ENCODE measurements around the gene INPP5F. TPM values are rescaled to one million over a fixed set of nuclear protein-coding genes. Genes with fewer than 3 reads are reported as not detected.

Gene INPP5F
- total and polyA plus RNA-seq, 2 experiments from 2014 or later, result 41.4 to 86.0 TPM

DNA sequence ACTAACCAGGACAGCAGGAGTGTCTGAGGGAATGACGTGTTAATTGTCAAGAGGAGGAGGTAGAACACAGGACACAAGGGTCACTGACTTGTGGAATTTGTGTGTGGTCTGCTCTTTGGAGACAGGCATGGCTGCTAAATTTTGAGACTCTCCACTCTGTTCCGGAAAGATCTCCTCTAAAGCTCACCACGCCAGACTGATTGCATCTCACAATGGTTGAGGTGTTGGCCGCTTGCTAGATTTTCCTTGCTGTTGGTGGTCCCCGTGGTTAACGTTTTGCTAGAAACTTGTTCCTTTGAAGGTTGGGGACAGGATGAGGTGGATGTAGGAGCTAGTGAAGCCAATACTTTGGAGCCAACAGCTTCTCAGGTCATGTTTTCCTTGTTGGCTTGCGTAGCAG lies 89.8 kb downstream of the INPP5F start:
- Histone ChIP-seq H3F3A (replicated peaks; ENCODE audit: low read depth) (no peaks in the 10 kb centered on the region), H3K27me3 (ENCODE audit: insufficient read depth) (no peaks in the 10 kb centered on the region), H3K4me3 (no peak overlapping the region), H3K4me2 (no peak overlapping the region), H3K79me2 (replicated peaks; ENCODE audit: insufficient read depth) (peaks cover 16% of the 10 kb centered on the region), H4K20me1 (replicated peaks; ENCODE audit: insufficient read depth) (no peaks in the 10 kb centered on the region), H3K27ac (ENCODE audit: low read depth) (no peak overlapping the region), H2AFZ (no peak overlapping the region), H3K36me3 (ENCODE audit: insufficient read depth) (no peaks in the 10 kb centered on the region), H3K9me2 (ENCODE audit: insufficient read depth) (no peaks in the 10 kb centered on the region), H3K4me1 (ENCODE audit: insufficient read depth) (peaks cover 8% of the 10 kb centered on the region)
- TF ChIP-seq, protein P1, sequence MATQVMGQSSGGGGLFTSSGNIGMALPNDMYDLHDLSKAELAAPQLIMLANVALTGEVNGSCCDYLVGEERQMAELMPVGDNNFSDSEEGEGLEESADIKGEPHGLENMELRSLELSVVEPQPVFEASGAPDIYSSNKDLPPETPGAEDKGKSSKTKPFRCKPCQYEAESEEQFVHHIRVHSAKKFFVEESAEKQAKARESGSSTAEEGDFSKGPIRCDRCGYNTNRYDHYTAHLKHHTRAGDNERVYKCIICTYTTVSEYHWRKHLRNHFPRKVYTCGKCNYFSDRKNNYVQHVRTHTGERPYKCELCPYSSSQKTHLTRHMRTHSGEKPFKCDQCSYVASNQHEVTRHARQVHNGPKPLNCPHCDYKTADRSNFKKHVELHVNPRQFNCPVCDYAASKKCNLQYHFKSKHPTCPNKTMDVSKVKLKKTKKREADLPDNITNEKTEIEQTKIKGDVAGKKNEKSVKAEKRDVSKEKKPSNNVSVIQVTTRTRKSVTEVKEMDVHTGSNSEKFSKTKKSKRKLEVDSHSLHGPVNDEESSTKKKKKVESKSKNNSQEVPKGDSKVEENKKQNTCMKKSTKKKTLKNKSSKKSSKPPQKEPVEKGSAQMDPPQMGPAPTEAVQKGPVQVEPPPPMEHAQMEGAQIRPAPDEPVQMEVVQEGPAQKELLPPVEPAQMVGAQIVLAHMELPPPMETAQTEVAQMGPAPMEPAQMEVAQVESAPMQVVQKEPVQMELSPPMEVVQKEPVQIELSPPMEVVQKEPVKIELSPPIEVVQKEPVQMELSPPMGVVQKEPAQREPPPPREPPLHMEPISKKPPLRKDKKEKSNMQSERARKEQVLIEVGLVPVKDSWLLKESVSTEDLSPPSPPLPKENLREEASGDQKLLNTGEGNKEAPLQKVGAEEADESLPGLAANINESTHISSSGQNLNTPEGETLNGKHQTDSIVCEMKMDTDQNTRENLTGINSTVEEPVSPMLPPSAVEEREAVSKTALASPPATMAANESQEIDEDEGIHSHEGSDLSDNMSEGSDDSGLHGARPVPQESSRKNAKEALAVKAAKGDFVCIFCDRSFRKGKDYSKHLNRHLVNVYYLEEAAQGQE (IDR thresholded peaks at IDR 0.05; ENCODE audit: unreplicated experiment), result no peak
- TF ChIP-seq, protein P2, sequence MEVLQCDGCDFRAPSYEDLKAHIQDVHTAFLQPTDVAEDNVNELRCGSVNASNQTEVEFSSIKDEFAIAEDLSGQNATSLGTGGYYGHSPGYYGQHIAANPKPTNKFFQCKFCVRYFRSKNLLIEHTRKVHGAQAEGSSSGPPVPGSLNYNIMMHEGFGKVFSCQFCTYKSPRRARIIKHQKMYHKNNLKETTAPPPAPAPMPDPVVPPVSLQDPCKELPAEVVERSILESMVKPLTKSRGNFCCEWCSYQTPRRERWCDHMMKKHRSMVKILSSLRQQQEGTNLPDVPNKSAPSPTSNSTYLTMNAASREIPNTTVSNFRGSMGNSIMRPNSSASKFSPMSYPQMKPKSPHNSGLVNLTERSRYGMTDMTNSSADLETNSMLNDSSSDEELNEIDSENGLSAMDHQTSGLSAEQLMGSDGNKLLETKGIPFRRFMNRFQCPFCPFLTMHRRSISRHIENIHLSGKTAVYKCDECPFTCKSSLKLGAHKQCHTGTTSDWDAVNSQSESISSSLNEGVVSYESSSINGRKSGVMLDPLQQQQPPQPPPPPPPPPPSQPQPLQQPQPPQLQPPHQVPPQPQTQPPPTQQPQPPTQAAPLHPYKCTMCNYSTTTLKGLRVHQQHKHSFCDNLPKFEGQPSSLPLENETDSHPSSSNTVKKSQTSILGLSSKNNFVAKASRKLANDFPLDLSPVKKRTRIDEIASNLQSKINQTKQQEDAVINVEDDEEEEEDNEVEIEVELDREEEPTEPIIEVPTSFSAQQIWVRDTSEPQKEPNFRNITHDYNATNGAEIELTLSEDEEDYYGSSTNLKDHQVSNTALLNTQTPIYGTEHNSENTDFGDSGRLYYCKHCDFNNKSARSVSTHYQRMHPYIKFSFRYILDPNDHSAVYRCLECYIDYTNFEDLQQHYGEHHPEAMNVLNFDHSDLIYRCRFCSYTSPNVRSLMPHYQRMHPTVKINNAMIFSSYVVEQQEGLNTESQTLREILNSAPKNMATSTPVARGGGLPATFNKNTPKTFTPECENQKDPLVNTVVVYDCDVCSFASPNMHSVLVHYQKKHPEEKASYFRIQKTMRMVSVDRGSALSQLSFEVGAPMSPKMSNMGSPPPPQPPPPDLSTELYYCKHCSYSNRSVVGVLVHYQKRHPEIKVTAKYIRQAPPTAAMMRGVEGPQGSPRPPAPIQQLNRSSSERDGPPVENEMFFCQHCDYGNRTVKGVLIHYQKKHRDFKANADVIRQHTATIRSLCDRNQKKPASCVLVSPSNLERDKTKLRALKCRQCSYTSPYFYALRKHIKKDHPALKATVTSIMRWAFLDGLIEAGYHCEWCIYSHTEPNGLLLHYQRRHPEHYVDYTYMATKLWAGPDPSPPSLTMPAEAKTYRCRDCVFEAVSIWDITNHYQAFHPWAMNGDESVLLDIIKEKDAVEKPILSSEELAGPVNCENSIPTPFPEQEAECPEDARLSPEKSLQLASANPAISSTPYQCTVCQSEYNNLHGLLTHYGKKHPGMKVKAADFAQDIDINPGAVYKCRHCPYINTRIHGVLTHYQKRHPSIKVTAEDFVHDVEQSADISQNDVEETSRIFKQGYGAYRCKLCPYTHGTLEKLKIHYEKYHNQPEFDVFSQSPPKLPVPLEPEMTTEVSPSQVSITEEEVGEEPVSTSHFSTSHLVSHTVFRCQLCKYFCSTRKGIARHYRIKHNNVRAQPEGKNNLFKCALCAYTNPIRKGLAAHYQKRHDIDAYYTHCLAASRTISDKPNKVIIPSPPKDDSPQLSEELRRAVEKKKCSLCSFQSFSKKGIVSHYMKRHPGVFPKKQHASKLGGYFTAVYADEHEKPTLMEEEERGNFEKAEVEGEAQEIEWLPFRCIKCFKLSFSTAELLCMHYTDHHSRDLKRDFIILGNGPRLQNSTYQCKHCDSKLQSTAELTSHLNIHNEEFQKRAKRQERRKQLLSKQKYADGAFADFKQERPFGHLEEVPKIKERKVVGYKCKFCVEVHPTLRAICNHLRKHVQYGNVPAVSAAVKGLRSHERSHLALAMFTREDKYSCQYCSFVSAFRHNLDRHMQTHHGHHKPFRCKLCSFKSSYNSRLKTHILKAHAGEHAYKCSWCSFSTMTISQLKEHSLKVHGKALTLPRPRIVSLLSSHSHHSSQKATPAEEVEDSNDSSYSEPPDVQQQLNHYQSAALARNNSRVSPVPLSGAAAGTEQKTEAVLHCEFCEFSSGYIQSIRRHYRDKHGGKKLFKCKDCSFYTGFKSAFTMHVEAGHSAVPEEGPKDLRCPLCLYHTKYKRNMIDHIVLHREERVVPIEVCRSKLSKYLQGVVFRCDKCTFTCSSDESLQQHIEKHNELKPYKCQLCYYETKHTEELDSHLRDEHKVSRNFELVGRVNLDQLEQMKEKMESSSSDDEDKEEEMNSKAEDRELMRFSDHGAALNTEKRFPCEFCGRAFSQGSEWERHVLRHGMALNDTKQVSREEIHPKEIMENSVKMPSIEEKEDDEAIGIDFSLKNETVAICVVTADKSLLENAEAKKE (CRISPR knock-in tag; IDR thresholded peaks at IDR 0.05), result no peak
- TF ChIP-seq JUNB (IDR thresholded peaks at IDR 0.05; ENCODE audit: unreplicated experiment) (no peak), EZH2 (IDR thresholded peaks at IDR 0.05; ENCODE audit: low read depth, unreplicated experiment) (no peak), POLR2AphosphoS5 (IDR thresholded peaks at IDR 0.05; ENCODE audit: low read depth) (no peak), CREB1 (CRISPR knock-in tag; IDR thresholded peaks at IDR 0.05; ENCODE audit: low read depth) (no peak), ZNF331 (CRISPR knock-in tag; IDR thresholded peaks at IDR 0.05; ENCODE audit: low read depth) (no peak), NANOG (IDR thresholded peaks at IDR 0.05; ENCODE audit: borderline replicate concordance) (no peak), EZH2phosphoT487 (IDR thresholded peaks at IDR 0.05; ENCODE audit: unreplicated experiment) (no peak), STAT1 (IDR thresholded peaks at IDR 0.05; ENCODE audit: unreplicated experiment) (no peak), ZNF114 (CRISPR knock-in tag; IDR thresholded peaks at IDR 0.05) (no peak)
- TF ChIP-seq, protein P3, sequence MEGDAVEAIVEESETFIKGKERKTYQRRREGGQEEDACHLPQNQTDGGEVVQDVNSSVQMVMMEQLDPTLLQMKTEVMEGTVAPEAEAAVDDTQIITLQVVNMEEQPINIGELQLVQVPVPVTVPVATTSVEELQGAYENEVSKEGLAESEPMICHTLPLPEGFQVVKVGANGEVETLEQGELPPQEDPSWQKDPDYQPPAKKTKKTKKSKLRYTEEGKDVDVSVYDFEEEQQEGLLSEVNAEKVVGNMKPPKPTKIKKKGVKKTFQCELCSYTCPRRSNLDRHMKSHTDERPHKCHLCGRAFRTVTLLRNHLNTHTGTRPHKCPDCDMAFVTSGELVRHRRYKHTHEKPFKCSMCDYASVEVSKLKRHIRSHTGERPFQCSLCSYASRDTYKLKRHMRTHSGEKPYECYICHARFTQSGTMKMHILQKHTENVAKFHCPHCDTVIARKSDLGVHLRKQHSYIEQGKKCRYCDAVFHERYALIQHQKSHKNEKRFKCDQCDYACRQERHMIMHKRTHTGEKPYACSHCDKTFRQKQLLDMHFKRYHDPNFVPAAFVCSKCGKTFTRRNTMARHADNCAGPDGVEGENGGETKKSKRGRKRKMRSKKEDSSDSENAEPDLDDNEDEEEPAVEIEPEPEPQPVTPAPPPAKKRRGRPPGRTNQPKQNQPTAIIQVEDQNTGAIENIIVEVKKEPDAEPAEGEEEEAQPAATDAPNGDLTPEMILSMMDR (conservative IDR thresholded peaks at IDR 0.05; ENCODE audit: low read depth in 2 of 2), result no peak
- TF ChIP-seq, protein P4, sequence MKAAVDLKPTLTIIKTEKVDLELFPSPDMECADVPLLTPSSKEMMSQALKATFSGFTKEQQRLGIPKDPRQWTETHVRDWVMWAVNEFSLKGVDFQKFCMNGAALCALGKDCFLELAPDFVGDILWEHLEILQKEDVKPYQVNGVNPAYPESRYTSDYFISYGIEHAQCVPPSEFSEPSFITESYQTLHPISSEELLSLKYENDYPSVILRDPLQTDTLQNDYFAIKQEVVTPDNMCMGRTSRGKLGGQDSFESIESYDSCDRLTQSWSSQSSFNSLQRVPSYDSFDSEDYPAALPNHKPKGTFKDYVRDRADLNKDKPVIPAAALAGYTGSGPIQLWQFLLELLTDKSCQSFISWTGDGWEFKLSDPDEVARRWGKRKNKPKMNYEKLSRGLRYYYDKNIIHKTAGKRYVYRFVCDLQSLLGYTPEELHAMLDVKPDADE (IDR thresholded peaks at IDR 0.05), result no peak
- Mint-ChIP-seq H3K27me3 (ENCODE audit: insufficient read depth, low read depth, poor library complexity) (peaks cover 6% of the 10 kb centered on the region), H3K36me3 (ENCODE audit: low read depth) (peaks cover 21% of the 10 kb centered on the region), H3K27ac (no peak overlapping the region), H3K4me1 (peaks cover 19% of the 10 kb centered on the region; the same call in 2 of the 3 replicates), H3K4me3 (no peak overlapping the region), H3K9me3 (no peaks in the 10 kb centered on the region; the same call in 2 of the 3 replicates)
- DNase-seq (ENCODE audit: low spot score) (no peak), ATAC-seq (no peak)
